Mucosa of descending colon (tissue), 3 donors: Measurements from ENCODE around the gene ETV4. TPM values are rescaled to one million over a fixed set of nuclear protein-coding genes. Genes with fewer than 3 reads are reported as not detected.

ENCODE experiments used
- ATAC-seq: fragments of 200-7000 bp; cut with Tn5 transposase; one replicate; pipeline ENCODE4 v1.9.1; 2020; ENCODE audit warnings: mild to moderate bottlenecking, moderate library complexity
- DNase-seq, 3 donors: peaks; one replicate each; pipeline ENCODE4 v3.0.0-alpha.2; 2020
- H3K36me3 ChIP-seq: fragments of 200-600 bp; one replicate; pipeline ENCODE4 v1.8.0; 2021; ENCODE audit warnings: low read depth, mild to moderate bottlenecking
- H3K4me1 ChIP-seq: fragments of 200-600 bp; one replicate; pipeline ENCODE4 v1.8.0; 2021; ENCODE audit warnings: low read depth, mild to moderate bottlenecking
- H3K4me3 ChIP-seq: fragments of 200-600 bp; one replicate; pipeline ENCODE4 v1.8.0; 2021; ENCODE audit warnings: mild to moderate bottlenecking
- H3K9me3 ChIP-seq: fragments of 200-600 bp; one replicate; pipeline ENCODE4 v1.8.0; 2021; ENCODE audit warnings: mild to moderate bottlenecking
- intact Hi-C, 2 donors: fragments of 100-400 bp; cut with DNase I in 1 of 2; cut with micrococcal nuclease in 1 of 2; formaldehyde crosslinking; loops; one replicate each; pipeline versions ENCODE4 v1.11.0 to v1.11.1; 2022; cut with DNase I, micrococcal nuclease
- total RNA-seq, 3 donors: library from RNA; stranded (reverse); fragmentation: NEBNext Ultra II Directional in 2 of 3; extraction: Animal tissue kit (Norgen Biotek cat#: 25700) in 2 of 3; gene quantifications; one replicate each; pipeline versions ENCODE4 v1.2.1 to v1.2.4, GENCODE V29; 2021 to 2023
- TF ChIP-seq, protein P1 (sequence below): fragments of 200-600 bp; IDR thresholded peaks from one replicate; pipeline ENCODE4 v1.8.0; 2022; ENCODE audit warnings: antibody characterized with exemption, mild to moderate bottlenecking
- donor health status: DM: no; HTN: no; CAD: no; lungs with moderate emphysema.
- donor health status: DM: no; HTN: no; CAD: no.
- donor health status: DM: no; HTN: yes; CAD: no.

ETV4 gene
- total RNA-seq, 3 donors from 2014 or later: 0.67 to 0.72 (median 0.70) TPM

- H3K4me1 ChIP-seq: no peaks in the 10 kb centered on the region
- DNase-seq (no peak), ATAC-seq (no peak)
- no peak overlapping the region for H3K4me3 ChIP-seq
- no peaks in the 10 kb centered on the region for H3K9me3 ChIP-seq
- intact Hi-C loops: loop anchor here in 1 of 2 donors (10.0 kb wide), 1 partner anchor 167 kb away; the partner anchor contains the start of gene SOST
- TF ChIP-seq, protein P1, sequence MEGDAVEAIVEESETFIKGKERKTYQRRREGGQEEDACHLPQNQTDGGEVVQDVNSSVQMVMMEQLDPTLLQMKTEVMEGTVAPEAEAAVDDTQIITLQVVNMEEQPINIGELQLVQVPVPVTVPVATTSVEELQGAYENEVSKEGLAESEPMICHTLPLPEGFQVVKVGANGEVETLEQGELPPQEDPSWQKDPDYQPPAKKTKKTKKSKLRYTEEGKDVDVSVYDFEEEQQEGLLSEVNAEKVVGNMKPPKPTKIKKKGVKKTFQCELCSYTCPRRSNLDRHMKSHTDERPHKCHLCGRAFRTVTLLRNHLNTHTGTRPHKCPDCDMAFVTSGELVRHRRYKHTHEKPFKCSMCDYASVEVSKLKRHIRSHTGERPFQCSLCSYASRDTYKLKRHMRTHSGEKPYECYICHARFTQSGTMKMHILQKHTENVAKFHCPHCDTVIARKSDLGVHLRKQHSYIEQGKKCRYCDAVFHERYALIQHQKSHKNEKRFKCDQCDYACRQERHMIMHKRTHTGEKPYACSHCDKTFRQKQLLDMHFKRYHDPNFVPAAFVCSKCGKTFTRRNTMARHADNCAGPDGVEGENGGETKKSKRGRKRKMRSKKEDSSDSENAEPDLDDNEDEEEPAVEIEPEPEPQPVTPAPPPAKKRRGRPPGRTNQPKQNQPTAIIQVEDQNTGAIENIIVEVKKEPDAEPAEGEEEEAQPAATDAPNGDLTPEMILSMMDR: no peak
- no peaks in the 10 kb centered on the region for H3K36me3 ChIP-seq
These were observed 42.0 kb upstream of the ETV4 start for GRCh38 chr17:43588121-43588520.

GRCh38 chr17:43587647-43588046 lies 41.5 kb upstream of the ETV4 start:
- H3K4me1 ChIP-seq: no peaks in the 10 kb centered on the region
- DNase-seq (no peak), ATAC-seq (no peak)
- TF ChIP-seq, protein P1: no peak
- H3K36me3 ChIP-seq: no peaks in the 10 kb centered on the region
- H3K4me3 ChIP-seq: no peak overlapping the region
- intact Hi-C loops: loop anchor here in 1 of 2 donors (10.0 kb wide), 1 partner anchor 167 kb away; the partner anchor contains the start of gene SOST
- no peaks in the 10 kb centered on the region for H3K9me3 ChIP-seq

GRCh38 chr17:43584666-43585102 lies 38.5 kb upstream of the ETV4 start:
- Histone ChIP-seq H3K4me3 (no peak overlapping the region), H3K4me1 (no peaks in the 10 kb centered on the region), H3K9me3 (no peaks in the 10 kb centered on the region), H3K36me3 (no peaks in the 10 kb centered on the region)
- TF ChIP-seq, protein P1: no peak
- ATAC-seq (no peak), DNase-seq (no peak)
- intact Hi-C loops: loop anchor here in 1 of 2 donors (10.0 kb wide), 1 partner anchor 170 kb away; the partner anchor contains the start of gene SOST

DNA sequence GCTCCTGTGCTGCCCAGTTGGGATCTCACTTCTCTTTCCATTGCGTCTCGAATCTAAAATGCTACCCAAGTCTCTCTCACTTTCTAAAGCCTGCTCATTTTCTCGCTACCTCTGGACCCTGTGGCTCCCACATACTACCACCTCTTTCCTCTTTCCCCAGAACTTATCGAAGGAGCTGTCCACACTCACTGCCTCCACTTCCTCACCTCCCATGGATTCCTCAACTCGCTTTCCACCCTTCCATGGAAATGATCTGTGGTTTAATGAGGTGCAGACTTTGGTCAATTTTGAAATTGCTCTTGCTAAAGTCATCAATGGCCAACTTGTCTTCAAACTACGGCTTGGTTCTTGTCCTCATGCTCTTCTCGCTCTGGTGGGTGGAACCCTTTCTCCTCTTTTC lies 37.2 kb upstream of the ETV4 start:
- no peak for DNase-seq
- intact Hi-C loops: loop anchor here in 1 of 2 donors (10.0 kb wide), 1 partner anchor 171 kb away; the partner anchor contains the start of gene SOST
- ATAC-seq: no peak

GRCh38 chr17:43581613-43582012 lies 35.5 kb upstream of the ETV4 start:
- intact Hi-C loops: loop anchor here in 1 of 2 donors (10.0 kb wide), 1 partner anchor 173 kb away; the partner anchor contains the start of gene SOST
- ATAC-seq: peak; percentile 54
- H3K4me1 ChIP-seq: no peaks in the 10 kb centered on the region
- H3K9me3 ChIP-seq: no peaks in the 10 kb centered on the region
- TF ChIP-seq, protein P1: no peak
- peak in 2 of 3 donors; percentile 65 to 74 for DNase-seq
- no peak overlapping the region for H3K4me3 ChIP-seq
- no peaks in the 10 kb centered on the region for H3K36me3 ChIP-seq

More for the DNA sequence above, 37.2 kb upstream of the ETV4 start:
- Histone ChIP-seq H3K4me3 (no peak overlapping the region), H3K36me3 (no peaks in the 10 kb centered on the region), H3K9me3 (no peaks in the 10 kb centered on the region), H3K4me1 (no peaks in the 10 kb centered on the region)
- TF ChIP-seq, protein P1: no peak
